GM23338 (cell line): ENCODE data around the gene TRIM14. TPM values are rescaled to one million over a fixed set of nuclear protein-coding genes. Genes with fewer than 3 reads are reported as not detected.

Experiments used
- ATAC-seq: fragments of 200-7000 bp; cut with Tn5 transposase; 3 replicates; pipeline ENCODE4 v1.9.1; 2020
- DNase-seq: peaks from one replicate; pipeline ENCODE4 v3.0.0-alpha.2; 2015; ENCODE audit warnings: low spot score
- H2AFZ ChIP-seq: fragments of 200-600 bp; sonication (generic); 2 replicates; pipeline ENCODE4 v1.8.0; 2016; ENCODE audit warnings: antibody characterized with exemption, mild to moderate bottlenecking, moderate library complexity
- H3F3A ChIP-seq: fragments of 200-600 bp; sonication (generic); replicated peaks from 2 replicates; pipeline ENCODE4 v1.8.0; 2017; ENCODE audit warnings: antibody characterized with exemption, mixed run types, low read depth
- H3K27ac ChIP-seq: fragments of 200-600 bp; sonication (generic); 2 replicates; pipeline ENCODE4 v1.6.1; 2016; ENCODE audit warnings: low read depth
- H3K27me3 ChIP-seq: fragments of 200-600 bp; sonication (generic); 2 replicates; pipeline ENCODE4 v1.8.0; 2016; ENCODE audit warnings: mild to moderate bottlenecking, mixed run types, moderate library complexity; ENCODE audit not compliant: insufficient read depth
- H3K36me3 ChIP-seq: fragments of 200-600 bp; sonication (generic); 2 replicates; pipeline ENCODE4 v1.8.0; 2016; ENCODE audit warnings: mild to moderate bottlenecking; ENCODE audit not compliant: insufficient read depth
- H3K4me1 ChIP-seq: fragments of 200-600 bp; sonication (generic); 2 replicates; pipeline ENCODE4 v1.8.0; 2016; ENCODE audit warnings: mild to moderate bottlenecking, moderate library complexity; ENCODE audit not compliant: insufficient read depth
- H3K4me2 ChIP-seq: fragments of 200-600 bp; sonication (generic); 2 replicates; pipeline ENCODE4 v1.7.1; 2017; ENCODE audit warnings: mixed run types
- H3K4me3 ChIP-seq: fragments of 200-600 bp; sonication (generic); 2 replicates; pipeline ENCODE4 v1.6.1; 2016; ENCODE audit warnings: mixed run types
- H3K79me2 ChIP-seq: fragments of 200-600 bp; sonication (generic); replicated peaks from 2 replicates; pipeline ENCODE4 v1.8.0; 2017; ENCODE audit warnings: mild to moderate bottlenecking; ENCODE audit not compliant: insufficient read depth
- H3K9me2 ChIP-seq: fragments of 200-600 bp; sonication (generic); 2 replicates; pipeline ENCODE4 v1.8.0; 2017; ENCODE audit not compliant: insufficient read depth
- H4K20me1 ChIP-seq: fragments of 200-600 bp; sonication (generic); replicated peaks from 2 replicates; pipeline ENCODE4 v1.8.0; 2017; ENCODE audit warnings: mild to moderate bottlenecking; ENCODE audit not compliant: insufficient read depth
- H3K27ac Mint-ChIP-seq: 2 replicates; pipeline ENCODE4 v1.8.0; 2020; ENCODE audit warnings: inconsistent platforms, mild to moderate bottlenecking, moderate library complexity, mixed read lengths
- H3K27me3 Mint-ChIP-seq: 3 replicates; pipeline ENCODE4 v1.8.0; 2022; ENCODE audit warnings: low read depth, mild to moderate bottlenecking, moderate library complexity, mixed read lengths, inconsistent platforms; ENCODE audit not compliant: insufficient read depth, poor library complexity
- H3K36me3 Mint-ChIP-seq: 3 replicates; pipeline ENCODE4 v1.8.0; 2021; ENCODE audit warnings: low read depth, mild to moderate bottlenecking, inconsistent platforms, moderate library complexity, mixed read lengths
- H3K4me1 Mint-ChIP-seq: 3 replicates; pipeline ENCODE4 v1.8.0; 2020; ENCODE audit warnings: mild to moderate bottlenecking, inconsistent platforms, mixed read lengths
- H3K4me3 Mint-ChIP-seq: 3 replicates; pipeline ENCODE4 v1.8.0; 2021; ENCODE audit warnings: moderate library complexity, mild to moderate bottlenecking, inconsistent platforms, mixed read lengths
- H3K9me3 Mint-ChIP-seq: 3 replicates; pipeline ENCODE4 v1.8.0; 2020; ENCODE audit warnings: moderate library complexity, mild to moderate bottlenecking, inconsistent platforms, mixed read lengths
- CTCF ChIP-seq, 2 experiments: fragments of 200-600 bp in 1 of 2; sonication (generic) in 1 of 2; conservative IDR thresholded peaks; 2 replicates each; pipeline versions ENCODE4 v1.5.1 to v1.6.1; 2016 to 2017; ENCODE audit warnings: antibody characterized with exemption in 2 of 2, low read depth in 2 of 2, mild to moderate bottlenecking in 2 of 2, moderate library complexity in 1 of 2
- ETS1 ChIP-seq: IDR thresholded peaks from 2 replicates; pipeline ENCODE4 v1.6.1; 2016; ENCODE audit warnings: antibody characterized with exemption
- JUNB ChIP-seq: IDR thresholded peaks from one replicate; pipeline ENCODE4 v1.6.1; 2016; ENCODE audit warnings: antibody characterized with exemption; ENCODE audit not compliant: unreplicated experiment
- NANOG ChIP-seq: IDR thresholded peaks from 2 replicates; pipeline ENCODE4 v1.6.1; 2016; ENCODE audit warnings: antibody characterized with exemption, borderline replicate concordance
- POLR2AphosphoS5 ChIP-seq: IDR thresholded peaks from 2 replicates; pipeline ENCODE4 v1.6.1; 2016; ENCODE audit warnings: antibody characterized with exemption, low read depth
- STAT1 ChIP-seq: IDR thresholded peaks from one replicate; pipeline ENCODE4 v1.6.1; 2016; ENCODE audit warnings: antibody characterized with exemption; ENCODE audit not compliant: unreplicated experiment
- ZNF114 ChIP-seq: fragments of 250-450 bp; sonication (Bioruptor Pico); IDR thresholded peaks from 2 replicates; pipeline ENCODE4 v1.5.0; 2020; ENCODE audit warnings: mild to moderate bottlenecking, moderate library complexity
- ZNF331 ChIP-seq: fragments of 250-450 bp; sonication (Bioruptor Pico); IDR thresholded peaks from 2 replicates; pipeline ENCODE4 v1.5.0; 2020; ENCODE audit warnings: low read depth, mild to moderate bottlenecking, moderate library complexity
- polyA plus RNA-seq: library from polyadenylated mRNA; unstranded; fragments of >200 nt; fragmentation: Nextera tagmentation; extraction: Ambion mirVana; gene quantifications from 2 replicates; pipeline ENCODE4 v1.2.1, GENCODE V29; 2016
- total RNA-seq: library from RNA; depleted of rRNA; stranded (reverse); fragments of >200 nt; shearing (Covaris generic); gene quantifications from 2 replicates; pipeline ENCODE4 v1.2.3, GENCODE V29; 2014
- TF ChIP-seq, protein P1 (sequence below): fragments of 250-450 bp; sonication (Bioruptor Pico); IDR thresholded peaks from 2 replicates; pipeline ENCODE4 v1.5.0; 2020; ENCODE audit warnings: mild to moderate bottlenecking, moderate library complexity
- TF ChIP-seq, protein P2 (sequence below): IDR thresholded peaks from one replicate; pipeline ENCODE4 v1.6.1; 2018; ENCODE audit warnings: antibody characterized with exemption; ENCODE audit not compliant: unreplicated experiment

The TRIM14 gene
- total and polyA plus RNA-seq, 2 experiments from 2014 or later = 17.2 to 25.3 TPM

GRCh38 chr9:98070704-98071103, 48.3 kb downstream of the TRIM14 start (continued):
- TF ChIP-seq, protein P1, sequence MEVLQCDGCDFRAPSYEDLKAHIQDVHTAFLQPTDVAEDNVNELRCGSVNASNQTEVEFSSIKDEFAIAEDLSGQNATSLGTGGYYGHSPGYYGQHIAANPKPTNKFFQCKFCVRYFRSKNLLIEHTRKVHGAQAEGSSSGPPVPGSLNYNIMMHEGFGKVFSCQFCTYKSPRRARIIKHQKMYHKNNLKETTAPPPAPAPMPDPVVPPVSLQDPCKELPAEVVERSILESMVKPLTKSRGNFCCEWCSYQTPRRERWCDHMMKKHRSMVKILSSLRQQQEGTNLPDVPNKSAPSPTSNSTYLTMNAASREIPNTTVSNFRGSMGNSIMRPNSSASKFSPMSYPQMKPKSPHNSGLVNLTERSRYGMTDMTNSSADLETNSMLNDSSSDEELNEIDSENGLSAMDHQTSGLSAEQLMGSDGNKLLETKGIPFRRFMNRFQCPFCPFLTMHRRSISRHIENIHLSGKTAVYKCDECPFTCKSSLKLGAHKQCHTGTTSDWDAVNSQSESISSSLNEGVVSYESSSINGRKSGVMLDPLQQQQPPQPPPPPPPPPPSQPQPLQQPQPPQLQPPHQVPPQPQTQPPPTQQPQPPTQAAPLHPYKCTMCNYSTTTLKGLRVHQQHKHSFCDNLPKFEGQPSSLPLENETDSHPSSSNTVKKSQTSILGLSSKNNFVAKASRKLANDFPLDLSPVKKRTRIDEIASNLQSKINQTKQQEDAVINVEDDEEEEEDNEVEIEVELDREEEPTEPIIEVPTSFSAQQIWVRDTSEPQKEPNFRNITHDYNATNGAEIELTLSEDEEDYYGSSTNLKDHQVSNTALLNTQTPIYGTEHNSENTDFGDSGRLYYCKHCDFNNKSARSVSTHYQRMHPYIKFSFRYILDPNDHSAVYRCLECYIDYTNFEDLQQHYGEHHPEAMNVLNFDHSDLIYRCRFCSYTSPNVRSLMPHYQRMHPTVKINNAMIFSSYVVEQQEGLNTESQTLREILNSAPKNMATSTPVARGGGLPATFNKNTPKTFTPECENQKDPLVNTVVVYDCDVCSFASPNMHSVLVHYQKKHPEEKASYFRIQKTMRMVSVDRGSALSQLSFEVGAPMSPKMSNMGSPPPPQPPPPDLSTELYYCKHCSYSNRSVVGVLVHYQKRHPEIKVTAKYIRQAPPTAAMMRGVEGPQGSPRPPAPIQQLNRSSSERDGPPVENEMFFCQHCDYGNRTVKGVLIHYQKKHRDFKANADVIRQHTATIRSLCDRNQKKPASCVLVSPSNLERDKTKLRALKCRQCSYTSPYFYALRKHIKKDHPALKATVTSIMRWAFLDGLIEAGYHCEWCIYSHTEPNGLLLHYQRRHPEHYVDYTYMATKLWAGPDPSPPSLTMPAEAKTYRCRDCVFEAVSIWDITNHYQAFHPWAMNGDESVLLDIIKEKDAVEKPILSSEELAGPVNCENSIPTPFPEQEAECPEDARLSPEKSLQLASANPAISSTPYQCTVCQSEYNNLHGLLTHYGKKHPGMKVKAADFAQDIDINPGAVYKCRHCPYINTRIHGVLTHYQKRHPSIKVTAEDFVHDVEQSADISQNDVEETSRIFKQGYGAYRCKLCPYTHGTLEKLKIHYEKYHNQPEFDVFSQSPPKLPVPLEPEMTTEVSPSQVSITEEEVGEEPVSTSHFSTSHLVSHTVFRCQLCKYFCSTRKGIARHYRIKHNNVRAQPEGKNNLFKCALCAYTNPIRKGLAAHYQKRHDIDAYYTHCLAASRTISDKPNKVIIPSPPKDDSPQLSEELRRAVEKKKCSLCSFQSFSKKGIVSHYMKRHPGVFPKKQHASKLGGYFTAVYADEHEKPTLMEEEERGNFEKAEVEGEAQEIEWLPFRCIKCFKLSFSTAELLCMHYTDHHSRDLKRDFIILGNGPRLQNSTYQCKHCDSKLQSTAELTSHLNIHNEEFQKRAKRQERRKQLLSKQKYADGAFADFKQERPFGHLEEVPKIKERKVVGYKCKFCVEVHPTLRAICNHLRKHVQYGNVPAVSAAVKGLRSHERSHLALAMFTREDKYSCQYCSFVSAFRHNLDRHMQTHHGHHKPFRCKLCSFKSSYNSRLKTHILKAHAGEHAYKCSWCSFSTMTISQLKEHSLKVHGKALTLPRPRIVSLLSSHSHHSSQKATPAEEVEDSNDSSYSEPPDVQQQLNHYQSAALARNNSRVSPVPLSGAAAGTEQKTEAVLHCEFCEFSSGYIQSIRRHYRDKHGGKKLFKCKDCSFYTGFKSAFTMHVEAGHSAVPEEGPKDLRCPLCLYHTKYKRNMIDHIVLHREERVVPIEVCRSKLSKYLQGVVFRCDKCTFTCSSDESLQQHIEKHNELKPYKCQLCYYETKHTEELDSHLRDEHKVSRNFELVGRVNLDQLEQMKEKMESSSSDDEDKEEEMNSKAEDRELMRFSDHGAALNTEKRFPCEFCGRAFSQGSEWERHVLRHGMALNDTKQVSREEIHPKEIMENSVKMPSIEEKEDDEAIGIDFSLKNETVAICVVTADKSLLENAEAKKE = no peak
- TF ChIP-seq ZNF114 (CRISPR knock-in tag) (no peak), CTCF (conservative IDR thresholded peaks at IDR 0.05; ENCODE audit: low read depth in 2 of 2) (no peak), NANOG (no peak)

DNA sequence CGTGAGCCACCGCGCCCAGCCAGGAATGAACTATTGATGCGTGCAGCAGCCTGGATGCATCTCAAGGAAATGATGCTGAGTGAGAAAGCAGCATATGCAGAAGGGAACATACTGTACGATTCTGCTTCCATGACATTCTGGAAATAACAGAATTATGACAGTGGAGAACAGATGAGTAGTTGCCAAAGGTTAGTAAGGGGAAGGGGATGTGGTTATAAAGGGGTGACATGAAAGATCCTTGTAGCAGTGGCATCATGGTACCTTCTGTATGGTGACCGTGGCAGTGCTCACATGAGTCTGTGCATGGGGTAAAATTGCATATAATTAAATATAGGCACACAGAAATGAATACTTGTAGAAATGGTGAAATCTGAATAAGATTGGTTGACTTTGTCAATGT, 49.5 kb downstream of the TRIM14 start:
- no peaks in the 10 kb centered on the region for H3K9me2 ChIP-seq
- no peak overlapping the region for H3K4me3 Mint-ChIP-seq
- TF ChIP-seq JUNB = no peak
- no peak for TF ChIP-seq ZNF114 (CRISPR knock-in tag)
- no peak for TF ChIP-seq ETS1
- no peak for TF ChIP-seq ZNF331 (CRISPR knock-in tag)
- TF ChIP-seq POLR2AphosphoS5 = no peak
- no peak for TF ChIP-seq STAT1
- no peak for TF ChIP-seq CTCF (conservative IDR thresholded peaks at IDR 0.05; ENCODE audit: low read depth in 2 of 2)
- TF ChIP-seq, protein P2, sequence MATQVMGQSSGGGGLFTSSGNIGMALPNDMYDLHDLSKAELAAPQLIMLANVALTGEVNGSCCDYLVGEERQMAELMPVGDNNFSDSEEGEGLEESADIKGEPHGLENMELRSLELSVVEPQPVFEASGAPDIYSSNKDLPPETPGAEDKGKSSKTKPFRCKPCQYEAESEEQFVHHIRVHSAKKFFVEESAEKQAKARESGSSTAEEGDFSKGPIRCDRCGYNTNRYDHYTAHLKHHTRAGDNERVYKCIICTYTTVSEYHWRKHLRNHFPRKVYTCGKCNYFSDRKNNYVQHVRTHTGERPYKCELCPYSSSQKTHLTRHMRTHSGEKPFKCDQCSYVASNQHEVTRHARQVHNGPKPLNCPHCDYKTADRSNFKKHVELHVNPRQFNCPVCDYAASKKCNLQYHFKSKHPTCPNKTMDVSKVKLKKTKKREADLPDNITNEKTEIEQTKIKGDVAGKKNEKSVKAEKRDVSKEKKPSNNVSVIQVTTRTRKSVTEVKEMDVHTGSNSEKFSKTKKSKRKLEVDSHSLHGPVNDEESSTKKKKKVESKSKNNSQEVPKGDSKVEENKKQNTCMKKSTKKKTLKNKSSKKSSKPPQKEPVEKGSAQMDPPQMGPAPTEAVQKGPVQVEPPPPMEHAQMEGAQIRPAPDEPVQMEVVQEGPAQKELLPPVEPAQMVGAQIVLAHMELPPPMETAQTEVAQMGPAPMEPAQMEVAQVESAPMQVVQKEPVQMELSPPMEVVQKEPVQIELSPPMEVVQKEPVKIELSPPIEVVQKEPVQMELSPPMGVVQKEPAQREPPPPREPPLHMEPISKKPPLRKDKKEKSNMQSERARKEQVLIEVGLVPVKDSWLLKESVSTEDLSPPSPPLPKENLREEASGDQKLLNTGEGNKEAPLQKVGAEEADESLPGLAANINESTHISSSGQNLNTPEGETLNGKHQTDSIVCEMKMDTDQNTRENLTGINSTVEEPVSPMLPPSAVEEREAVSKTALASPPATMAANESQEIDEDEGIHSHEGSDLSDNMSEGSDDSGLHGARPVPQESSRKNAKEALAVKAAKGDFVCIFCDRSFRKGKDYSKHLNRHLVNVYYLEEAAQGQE = no peak
- H3K79me2 ChIP-seq = 0 out of 2 replicates have a peak, but pooled peaks cover 4% of the 10 kb centered on the region
- no peaks in the 10 kb centered on the region; the same call in 1 of the 2 replicates for H3K4me1 ChIP-seq
- H4K20me1 ChIP-seq = peaks cover 6% of the 10 kb centered on the region; the same call in 1 of the 2 replicates
- peaks cover 2% of the 10 kb centered on the region for H3K4me1 Mint-ChIP-seq
- H3K27ac ChIP-seq = no peak overlapping the region
- peaks cover 5% of the 10 kb centered on the region for H3K27me3 Mint-ChIP-seq
- peaks cover 14% of the 10 kb centered on the region; the same call in 2 of the 3 replicates for H3K36me3 Mint-ChIP-seq
- H3F3A ChIP-seq = 0 out of 2 replicates have a peak, but pooled peaks cover 5% of the 10 kb centered on the region
- H3K4me3 ChIP-seq = no peak overlapping the region
- DNase-seq (no peak), ATAC-seq (no peak)
- no peaks in the 10 kb centered on the region for H3K27me3 ChIP-seq
- H3K9me3 Mint-ChIP-seq = no peaks in the 10 kb centered on the region
- H3K36me3 ChIP-seq = 0 out of 2 replicates have a peak, but pooled peaks cover under 1% of the 10 kb centered on the region
- H2AFZ ChIP-seq = no peak overlapping the region
- no peak overlapping the region for H3K27ac Mint-ChIP-seq
- no peak overlapping the region for H3K4me2 ChIP-seq
